ENCODE data around the gene HNRNPF.

HNRNPF gene

DNA sequence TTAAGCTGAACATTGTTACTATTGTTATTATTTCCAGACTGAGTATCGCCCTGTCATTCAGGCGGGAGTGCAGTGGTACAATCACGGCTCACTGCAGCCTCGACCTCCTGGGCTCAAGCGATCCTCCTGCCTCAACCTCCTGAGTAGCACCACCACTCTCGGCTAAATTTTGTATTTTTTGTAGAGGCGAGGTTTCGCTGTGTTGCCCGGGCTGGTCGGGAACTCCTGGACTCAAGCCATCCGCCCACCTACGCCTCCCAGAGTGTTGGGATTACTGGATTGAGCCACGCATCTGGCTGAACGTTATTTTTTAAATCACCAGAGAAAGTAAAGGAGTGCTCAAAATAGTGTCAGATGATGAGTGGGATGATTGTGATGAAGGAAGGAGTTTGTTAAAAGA is 1.4 kb upstream of the HNRNPF start:
- TF ChIP-seq, protein P1, sequence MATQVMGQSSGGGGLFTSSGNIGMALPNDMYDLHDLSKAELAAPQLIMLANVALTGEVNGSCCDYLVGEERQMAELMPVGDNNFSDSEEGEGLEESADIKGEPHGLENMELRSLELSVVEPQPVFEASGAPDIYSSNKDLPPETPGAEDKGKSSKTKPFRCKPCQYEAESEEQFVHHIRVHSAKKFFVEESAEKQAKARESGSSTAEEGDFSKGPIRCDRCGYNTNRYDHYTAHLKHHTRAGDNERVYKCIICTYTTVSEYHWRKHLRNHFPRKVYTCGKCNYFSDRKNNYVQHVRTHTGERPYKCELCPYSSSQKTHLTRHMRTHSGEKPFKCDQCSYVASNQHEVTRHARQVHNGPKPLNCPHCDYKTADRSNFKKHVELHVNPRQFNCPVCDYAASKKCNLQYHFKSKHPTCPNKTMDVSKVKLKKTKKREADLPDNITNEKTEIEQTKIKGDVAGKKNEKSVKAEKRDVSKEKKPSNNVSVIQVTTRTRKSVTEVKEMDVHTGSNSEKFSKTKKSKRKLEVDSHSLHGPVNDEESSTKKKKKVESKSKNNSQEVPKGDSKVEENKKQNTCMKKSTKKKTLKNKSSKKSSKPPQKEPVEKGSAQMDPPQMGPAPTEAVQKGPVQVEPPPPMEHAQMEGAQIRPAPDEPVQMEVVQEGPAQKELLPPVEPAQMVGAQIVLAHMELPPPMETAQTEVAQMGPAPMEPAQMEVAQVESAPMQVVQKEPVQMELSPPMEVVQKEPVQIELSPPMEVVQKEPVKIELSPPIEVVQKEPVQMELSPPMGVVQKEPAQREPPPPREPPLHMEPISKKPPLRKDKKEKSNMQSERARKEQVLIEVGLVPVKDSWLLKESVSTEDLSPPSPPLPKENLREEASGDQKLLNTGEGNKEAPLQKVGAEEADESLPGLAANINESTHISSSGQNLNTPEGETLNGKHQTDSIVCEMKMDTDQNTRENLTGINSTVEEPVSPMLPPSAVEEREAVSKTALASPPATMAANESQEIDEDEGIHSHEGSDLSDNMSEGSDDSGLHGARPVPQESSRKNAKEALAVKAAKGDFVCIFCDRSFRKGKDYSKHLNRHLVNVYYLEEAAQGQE (IDR thresholded peaks at IDR 0.05; ENCODE audit: low read depth) = no peak
- TF ChIP-seq ZBTB7A (IDR thresholded peaks at IDR 0.05; ENCODE audit: low read depth) (no peak), YY1 (IDR thresholded peaks at IDR 0.05; ENCODE audit: low read depth) (no peak)

DNA sequence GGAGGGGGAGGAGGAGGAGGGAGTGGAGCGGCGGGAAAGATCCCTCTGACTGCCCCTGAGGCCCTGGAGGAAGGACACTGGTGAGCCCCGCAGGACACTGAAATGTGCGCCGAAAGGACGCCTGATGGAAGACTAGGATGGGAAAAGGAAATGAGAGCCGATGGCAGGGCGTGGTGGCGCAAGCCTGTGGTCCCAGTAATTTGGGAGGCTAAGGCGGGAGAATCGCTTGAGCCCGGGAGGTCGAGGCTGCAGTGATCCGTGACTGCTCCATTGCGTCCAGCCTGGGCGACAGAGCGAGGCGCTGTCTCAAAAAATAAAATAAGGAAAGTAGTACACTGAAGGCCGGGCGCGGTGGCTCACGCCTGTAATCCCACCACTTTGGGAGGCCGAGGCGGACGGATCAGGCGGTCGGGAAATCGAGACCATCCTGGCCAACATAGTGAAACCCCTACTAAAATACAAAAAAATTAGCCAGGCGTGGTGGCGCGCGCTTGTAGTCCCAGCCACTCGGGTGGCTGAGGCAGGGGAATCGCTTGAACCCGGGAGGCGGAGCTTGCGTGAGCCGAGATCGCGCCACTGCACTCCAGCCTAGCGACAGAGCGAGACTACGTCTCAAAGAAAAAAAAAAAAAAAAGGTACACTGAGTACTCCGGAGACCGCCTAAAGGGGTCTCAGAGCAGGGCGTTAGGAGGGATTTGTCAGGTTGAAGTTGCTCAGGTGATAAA is 561 bp upstream of the HNRNPF start:
- TF ChIP-seq EP300 (IDR thresholded peaks at IDR 0.05; ENCODE audit: borderline replicate concordance) = no peak
- no peak for TF ChIP-seq ZBTB7A (IDR thresholded peaks at IDR 0.05; ENCODE audit: low read depth)
- TF ChIP-seq, protein P1 (IDR thresholded peaks at IDR 0.05; ENCODE audit: low read depth) = no peak
- TF ChIP-seq YY1 (IDR thresholded peaks at IDR 0.05; ENCODE audit: low read depth) = no peak
- TF ChIP-seq CREB1 (IDR thresholded peaks at IDR 0.05; ENCODE audit: low read depth) = no peak
- TF ChIP-seq NFIC (IDR thresholded peaks at IDR 0.05) = no peak
- TF ChIP-seq, protein P2, sequence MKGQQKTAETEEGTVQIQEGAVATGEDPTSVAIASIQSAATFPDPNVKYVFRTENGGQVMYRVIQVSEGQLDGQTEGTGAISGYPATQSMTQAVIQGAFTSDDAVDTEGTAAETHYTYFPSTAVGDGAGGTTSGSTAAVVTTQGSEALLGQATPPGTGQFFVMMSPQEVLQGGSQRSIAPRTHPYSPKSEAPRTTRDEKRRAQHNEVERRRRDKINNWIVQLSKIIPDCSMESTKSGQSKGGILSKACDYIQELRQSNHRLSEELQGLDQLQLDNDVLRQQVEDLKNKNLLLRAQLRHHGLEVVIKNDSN (IDR thresholded peaks at IDR 0.05) = no peak
- TF ChIP-seq TCF12 (IDR thresholded peaks at IDR 0.05; ENCODE audit: low read depth) = no peak
- no peak for TF ChIP-seq TEAD4 (IDR thresholded peaks at IDR 0.05)
- TF ChIP-seq RAD21 (IDR thresholded peaks at IDR 0.05; ENCODE audit: low read depth) = no peak
- TF ChIP-seq TAF1 (IDR thresholded peaks at IDR 0.05; ENCODE audit: low read depth) = no peak
- TF ChIP-seq CEBPB (IDR thresholded peaks at IDR 0.05) = no peak
- TF ChIP-seq, protein P3, sequence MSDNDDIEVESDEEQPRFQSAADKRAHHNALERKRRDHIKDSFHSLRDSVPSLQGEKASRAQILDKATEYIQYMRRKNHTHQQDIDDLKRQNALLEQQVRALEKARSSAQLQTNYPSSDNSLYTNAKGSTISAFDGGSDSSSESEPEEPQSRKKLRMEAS (IDR thresholded peaks at IDR 0.05) = no peak
- no peak for TF ChIP-seq EGR1 (IDR thresholded peaks at IDR 0.05)
- no peak for TF ChIP-seq FOXM1 (IDR thresholded peaks at IDR 0.05; ENCODE audit: borderline replicate concordance, low read depth)

DNA sequence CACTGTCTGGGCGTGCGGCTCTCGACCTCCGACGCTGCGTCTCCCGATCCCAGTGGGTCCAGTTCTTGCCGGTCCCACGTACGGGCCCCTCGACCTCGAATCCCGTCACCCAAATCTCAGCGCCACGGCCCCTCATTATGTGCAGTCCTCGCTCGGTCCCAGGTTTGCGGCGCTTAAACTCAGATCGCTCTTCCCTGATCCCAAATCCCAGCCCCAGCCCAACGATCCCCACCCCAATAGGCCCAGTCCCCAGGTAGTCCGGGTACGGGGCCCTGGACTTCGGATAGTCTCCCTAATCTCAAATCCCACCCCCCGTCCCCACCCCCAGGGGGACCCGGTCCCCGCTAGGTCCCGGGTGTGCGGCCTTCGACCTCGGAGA is 666 bp downstream of the HNRNPF start:
- no peak for TF ChIP-seq NFIC (IDR thresholded peaks at IDR 0.05)

DNA sequence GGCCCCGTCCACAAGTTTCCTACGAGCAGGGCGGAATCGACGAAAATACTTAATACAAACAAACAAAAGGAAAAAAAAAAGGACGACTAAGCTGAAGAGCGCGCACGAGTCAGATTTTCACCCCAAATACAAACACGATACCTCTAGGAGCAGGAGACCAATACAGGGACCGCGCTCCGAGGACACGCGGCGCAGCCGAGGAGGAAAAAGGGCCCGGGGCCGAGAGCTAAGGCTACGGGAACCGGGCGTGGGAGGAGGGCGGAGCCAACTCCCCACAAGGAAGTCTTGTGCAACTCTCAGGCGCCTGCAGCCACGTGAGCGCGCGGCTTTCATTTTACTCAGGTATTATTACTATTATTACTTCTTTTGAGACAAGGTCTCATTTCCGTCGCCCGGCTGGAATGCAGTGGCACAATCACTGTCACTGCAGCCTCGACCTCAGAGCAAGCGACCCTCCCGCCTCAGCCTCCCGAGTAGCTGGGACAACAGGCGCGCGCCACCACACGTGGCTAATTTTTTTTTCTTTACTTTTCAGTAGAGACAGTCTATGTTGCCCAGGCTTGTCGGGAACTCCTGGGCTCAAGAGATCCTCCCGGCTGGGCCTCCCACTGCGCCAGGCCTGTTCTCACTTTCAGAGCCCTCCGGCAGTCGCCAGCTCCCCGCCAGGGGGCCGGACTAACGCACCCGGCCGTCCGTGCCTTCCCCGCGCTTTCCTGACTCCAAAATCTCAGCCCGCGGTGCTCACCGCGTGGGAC is 1.2 kb downstream of the HNRNPF start:
- TF ChIP-seq, protein P3 (IDR thresholded peaks at IDR 0.05) = peak; percentile 95
- TF ChIP-seq YY1 (IDR thresholded peaks at IDR 0.05; ENCODE audit: low read depth) (peak; percentile 11), ZBTB7A (IDR thresholded peaks at IDR 0.05; ENCODE audit: low read depth) (no peak), TCF12 (IDR thresholded peaks at IDR 0.05; ENCODE audit: low read depth) (no peak), EP300 (IDR thresholded peaks at IDR 0.05; ENCODE audit: borderline replicate concordance) (no peak), TAF1 (IDR thresholded peaks at IDR 0.05; ENCODE audit: low read depth) (peak; percentile 53; the same call in 1 of the 2 replicates), FOXM1 (IDR thresholded peaks at IDR 0.05; ENCODE audit: borderline replicate concordance, low read depth) (no peak), NFIC (IDR thresholded peaks at IDR 0.05) (no peak), EGR1 (IDR thresholded peaks at IDR 0.05) (peak; percentile 96), TEAD4 (IDR thresholded peaks at IDR 0.05) (peak; percentile 53), CREB1 (IDR thresholded peaks at IDR 0.05; ENCODE audit: low read depth) (no peak), CEBPB (IDR thresholded peaks at IDR 0.05) (peak; percentile 99)
- TF ChIP-seq, protein P2 (IDR thresholded peaks at IDR 0.05) = peak; percentile 89
- TF ChIP-seq, protein P1 (IDR thresholded peaks at IDR 0.05; ENCODE audit: low read depth) = no peak

Measured in Ishikawa (cell line).